Skeletal muscle satellite cell (primary cell): ENCODE data around the gene EBI3.
A peak's percentile ranks its signal among the peaks of the same experiment; 100 is the strongest.
"Not testable (repeated sequence)": the region's sequence is repeated elsewhere in the genome, so short reads cannot be mapped to it uniquely, and the experiment has no call there.

Source experiments
- H3K27me3 ChIP-seq: 2 replicates; pipeline ENCODE4 v1.7.0; 2013; ENCODE audit warnings: low read length; ENCODE audit not compliant: control insufficient read depth, insufficient read depth
- H3K36me3 ChIP-seq: 2 replicates; pipeline ENCODE4 v1.7.0; 2013; ENCODE audit warnings: mild to moderate bottlenecking, control low read depth, low read length; ENCODE audit not compliant: insufficient read depth
- H3K4me1 ChIP-seq: 2 replicates; pipeline ENCODE4 v1.7.0; 2013; ENCODE audit warnings: low read length; ENCODE audit not compliant: control insufficient read depth, insufficient read depth
- H3K4me2 ChIP-seq: 2 replicates; pipeline ENCODE4 v1.7.0; 2013; ENCODE audit warnings: mild to moderate bottlenecking, low read length
- H3K4me3 ChIP-seq: 2 replicates; pipeline ENCODE4 v1.7.0; 2013; ENCODE audit warnings: low read length
- H3K9ac ChIP-seq: 2 replicates; pipeline ENCODE4 v1.7.0; 2013; ENCODE audit warnings: mild to moderate bottlenecking, low read depth, low read length, moderate library complexity
- H3K9me3 ChIP-seq: replicated peaks from 2 replicates; pipeline ENCODE4 v1.7.0; 2013; ENCODE audit warnings: mild to moderate bottlenecking, control low read depth, low read length

EBI3 gene

DNA sequence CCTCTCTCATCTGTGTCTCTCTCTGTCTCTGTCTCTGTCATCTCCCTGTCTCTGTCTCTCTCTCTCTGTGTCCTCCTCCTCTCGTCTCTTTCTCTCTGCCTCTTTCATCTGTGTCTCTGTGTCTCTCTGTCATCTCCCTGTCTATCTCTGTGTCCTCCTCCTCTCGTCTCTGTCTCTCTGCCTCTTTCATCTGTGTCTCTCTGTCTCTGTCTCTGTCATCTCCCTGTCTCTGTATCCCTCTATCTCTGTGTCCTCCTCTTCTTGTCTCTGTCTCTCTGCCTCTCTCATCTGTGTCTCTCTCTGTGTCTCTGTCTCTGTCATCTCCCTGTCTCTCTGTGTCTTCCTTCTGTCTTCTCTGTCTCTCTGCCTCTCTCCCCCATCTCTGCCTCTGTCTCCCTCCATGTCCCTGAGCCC lies 551 bp upstream of the EBI3 start:
- Histone ChIP-seq H3K9me3 (no peaks in the 10 kb centered on the region), H3K36me3 (no peaks in the 10 kb centered on the region), H3K9ac (no peak overlapping the region), H3K27me3 (peaks cover 18% of the 10 kb centered on the region), H3K4me2 (peak overlapping the region; percentile 28), H3K4me3 (no peak overlapping the region), H3K4me1 (peaks cover 14% of the 10 kb centered on the region)

- H3K4me2 ChIP-seq, H3K4me3 ChIP-seq, H3K9me3 ChIP-seq, H3K9ac ChIP-seq, H3K36me3 ChIP-seq: not testable (repeated sequence)
- peaks cover 14% of the 10 kb centered on the region for H3K4me1 ChIP-seq
- H3K27me3 ChIP-seq: peaks cover 26% of the 10 kb centered on the region
Observed at GRCh38 chr19:4230237-4230636, 914 bp downstream of the EBI3 start.

- not testable (repeated sequence) for H3K4me2 ChIP-seq, H3K4me3 ChIP-seq, H3K36me3 ChIP-seq, H3K9me3 ChIP-seq, H3K9ac ChIP-seq
- Histone ChIP-seq H3K27me3 (peaks cover 23% of the 10 kb centered on the region), H3K4me1 (peaks cover 14% of the 10 kb centered on the region)
Observed at GRCh38 chr19:4231521-4231920, 2.2 kb downstream of the EBI3 start.

- not testable (repeated sequence) for H3K9me3 ChIP-seq, H3K4me3 ChIP-seq, H3K36me3 ChIP-seq, H3K4me2 ChIP-seq, H3K9ac ChIP-seq
- Histone ChIP-seq H3K27me3 (peaks cover 26% of the 10 kb centered on the region), H3K4me1 (peaks cover 14% of the 10 kb centered on the region)
Observed at GRCh38 chr19:4232139-4232538, 2.8 kb downstream of the EBI3 start.

DNA sequence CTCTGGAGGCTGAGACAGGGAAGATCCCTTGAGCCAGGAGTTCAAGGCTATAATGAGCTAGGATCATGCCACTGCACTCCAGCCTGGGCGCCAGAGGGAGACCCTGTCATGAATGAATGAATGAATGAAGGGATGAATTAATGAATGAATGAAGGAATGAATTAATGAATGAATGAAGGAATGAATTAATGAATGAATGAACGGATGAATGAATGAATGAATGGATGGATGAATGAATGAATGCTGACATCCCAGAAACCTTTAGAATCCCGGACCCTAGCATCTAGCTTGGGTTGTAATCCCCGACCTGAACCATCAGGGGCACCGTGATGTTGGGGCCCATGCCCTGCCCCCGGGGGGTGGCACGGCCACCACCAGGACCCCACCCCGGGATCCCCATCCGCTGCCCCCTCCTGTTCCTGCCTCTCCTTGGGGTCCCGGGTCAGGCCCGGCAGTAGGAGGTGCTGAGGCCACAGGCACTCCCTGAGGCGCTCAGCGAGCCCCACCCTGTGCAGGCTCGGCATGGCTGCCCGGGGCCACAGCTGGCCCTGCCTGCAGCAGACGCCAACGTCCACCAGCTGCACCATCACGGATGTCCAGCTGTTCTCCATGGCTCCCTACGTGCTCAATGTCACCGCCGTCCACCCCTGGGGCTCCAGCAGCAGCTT lies 3.4 kb downstream of the EBI3 start:
- Histone ChIP-seq H3K4me2 (peak overlapping the region; percentile 27), H3K9me3 (no peaks in the 10 kb centered on the region), H3K27me3 (peaks cover 25% of the 10 kb centered on the region), H3K4me3 (no peak overlapping the region), H3K9ac (no peak overlapping the region), H3K4me1 (peaks cover 14% of the 10 kb centered on the region), H3K36me3 (no peaks in the 10 kb centered on the region)

- Histone ChIP-seq H3K27me3 (peaks cover 19% of the 10 kb centered on the region), H3K36me3 (no peaks in the 10 kb centered on the region), H3K4me2 (peak overlapping the region; percentile 27), H3K4me1 (peaks cover 13% of the 10 kb centered on the region), H3K4me3 (no peak overlapping the region), H3K9ac (no peak overlapping the region), H3K9me3 (no peaks in the 10 kb centered on the region)
Observed at GRCh38 chr19:4233282-4233853, 4.0 kb downstream of the EBI3 start.

- H3K4me2 ChIP-seq: no peak overlapping the region
- no peak overlapping the region for H3K4me3 ChIP-seq
- no peaks in the 10 kb centered on the region for H3K9me3 ChIP-seq
- no peaks in the 10 kb centered on the region for H3K36me3 ChIP-seq
- H3K27me3 ChIP-seq: peaks cover 12% of the 10 kb centered on the region
- no peak overlapping the region for H3K9ac ChIP-seq
- H3K4me1 ChIP-seq: peaks cover 4% of the 10 kb centered on the region
Observed at GRCh38 chr19:4234142-4234861, 5.0 kb downstream of the EBI3 start.

- no peaks in the 10 kb centered on the region for H3K9me3 ChIP-seq
- H3K4me3 ChIP-seq: no peak overlapping the region
- H3K4me2 ChIP-seq: no peak overlapping the region
- peaks cover 12% of the 10 kb centered on the region for H3K27me3 ChIP-seq
- H3K36me3 ChIP-seq: no peaks in the 10 kb centered on the region
- no peaks in the 10 kb centered on the region for H3K4me1 ChIP-seq
- no peak overlapping the region for H3K9ac ChIP-seq
Observed at GRCh38 chr19:4234862-4235201, 5.5 kb downstream of the EBI3 start.

DNA sequence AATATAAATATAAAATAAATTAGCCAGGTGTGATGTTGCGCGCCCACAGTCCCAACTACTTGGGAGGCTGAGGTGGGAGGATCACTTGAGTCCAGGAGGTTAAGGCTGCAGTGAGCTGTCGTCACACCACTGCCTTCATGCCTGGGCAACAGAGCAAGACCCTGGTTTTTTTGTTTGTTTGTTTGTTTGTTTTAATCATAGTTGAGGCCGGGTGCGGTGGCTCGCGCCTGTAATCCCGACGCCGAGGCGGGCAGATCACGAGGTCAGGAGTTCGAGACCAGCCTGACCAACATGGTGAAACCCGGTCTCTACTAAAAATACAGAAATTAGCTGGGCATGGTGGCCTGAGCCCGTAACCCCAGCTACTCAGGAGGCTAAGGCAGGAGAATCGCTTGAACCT lies 8.2 kb downstream of the EBI3 start:
- peaks cover 12% of the 10 kb centered on the region for H3K27me3 ChIP-seq
- H3K9ac ChIP-seq, H3K4me1 ChIP-seq, H3K36me3 ChIP-seq, H3K9me3 ChIP-seq, H3K4me2 ChIP-seq, H3K4me3 ChIP-seq: not testable (repeated sequence)

GRCh38 chr19:4238831-4239230 lies 9.5 kb downstream of the EBI3 start:
- no peaks in the 10 kb centered on the region for H3K36me3 ChIP-seq
- no peaks in the 10 kb centered on the region for H3K4me1 ChIP-seq
- peaks cover 12% of the 10 kb centered on the region for H3K27me3 ChIP-seq
- no peak overlapping the region for H3K9ac ChIP-seq
- no peak overlapping the region for H3K4me3 ChIP-seq
- H3K4me2 ChIP-seq: no peak overlapping the region
- H3K9me3 ChIP-seq: no peaks in the 10 kb centered on the region

GRCh38 chr19:4241824-4242430 lies 12.6 kb downstream of the EBI3 start:
- no peak overlapping the region for H3K4me3 ChIP-seq
- H3K4me1 ChIP-seq: peaks cover 4% of the 10 kb centered on the region
- H3K36me3 ChIP-seq: no peaks in the 10 kb centered on the region
- H3K4me2 ChIP-seq: no peak overlapping the region
- H3K9me3 ChIP-seq: no peaks in the 10 kb centered on the region
- H3K27me3 ChIP-seq: peaks cover 3% of the 10 kb centered on the region
- no peak overlapping the region for H3K9ac ChIP-seq
